ENCODE data around the gene BIN1.
A peak's percentile ranks its signal among the peaks of the same experiment; 100 is the strongest.

Gene BIN1

GRCh38 chr2:127078028-127078427 is 28.9 kb downstream of the BIN1 start:
- no peak for DNase-seq (ENCODE audit: low read depth in 2 of 2)

GRCh38 chr2:127076924-127077323 is 30.0 kb downstream of the BIN1 start:
- no peak for DNase-seq (ENCODE audit: low read depth in 2 of 2)

- no peak for DNase-seq (ENCODE audit: low read depth in 2 of 2)
Observed at GRCh38 chr2:127076290-127076689, 30.7 kb downstream of the BIN1 start.

- no peak for DNase-seq (ENCODE audit: low read depth in 2 of 2)
Observed at GRCh38 chr2:127075821-127076220, 31.1 kb downstream of the BIN1 start.

- DNase-seq (ENCODE audit: low read depth in 2 of 2) = no peak
Observed at GRCh38 chr2:127074936-127075335, 32.0 kb downstream of the BIN1 start.

GRCh38 chr2:127074358-127074757 is 32.6 kb downstream of the BIN1 start:
- no peak for DNase-seq (ENCODE audit: low read depth in 2 of 2)

- no peak for DNase-seq (ENCODE audit: low read depth in 2 of 2)
Observed at GRCh38 chr2:127072970-127073369, 34.0 kb downstream of the BIN1 start.

- DNase-seq (ENCODE audit: low read depth in 2 of 2) = no peak
Observed at GRCh38 chr2:127072396-127072795, 34.6 kb downstream of the BIN1 start.

GRCh38 chr2:127071901-127072328 is 35.0 kb downstream of the BIN1 start:
- DNase-seq (ENCODE audit: low read depth in 2 of 2) = no peak

GRCh38 chr2:127070221-127070620 is 36.7 kb downstream of the BIN1 start:
- DNase-seq (ENCODE audit: low read depth in 2 of 2) = no peak

- DNase-seq (ENCODE audit: low read depth in 2 of 2) = no peak
Observed at GRCh38 chr2:127069536-127069935, 37.4 kb downstream of the BIN1 start.

GRCh38 chr2:127069003-127069402 is 38.0 kb downstream of the BIN1 start:
- DNase-seq (ENCODE audit: low read depth in 2 of 2) = no peak

GRCh38 chr2:127068351-127068741 is 38.6 kb downstream of the BIN1 start:
- no peak for DNase-seq (ENCODE audit: low read depth in 2 of 2)

- DNase-seq (ENCODE audit: low read depth in 2 of 2) = peak in 1 of 2 donors; percentile 39
Observed at GRCh38 chr2:127067620-127068350, 39.2 kb downstream of the BIN1 start.

GRCh38 chr2:127066942-127067341 is 40.0 kb downstream of the BIN1 start:
- DNase-seq (ENCODE audit: low read depth in 2 of 2) = no peak

GRCh38 chr2:127065940-127066318 is 41.0 kb downstream of the BIN1 start:
- DNase-seq (ENCODE audit: low read depth in 2 of 2) = no peak

- no peak for DNase-seq (ENCODE audit: low read depth in 2 of 2)
Observed at GRCh38 chr2:127065299-127065939, 41.5 kb downstream of the BIN1 start.

- DNase-seq (ENCODE audit: low read depth in 2 of 2) = peak; percentile 41 to 48
Observed at GRCh38 chr2:127064642-127065250, 42.2 kb downstream of the BIN1 start.

- no peak for DNase-seq (ENCODE audit: low read depth in 2 of 2)
Observed at GRCh38 chr2:127063701-127064590, 43.0 kb downstream of the BIN1 start.

GRCh38 chr2:127061375-127062273 is 45.3 kb downstream of the BIN1 start:
- no peak for DNase-seq (ENCODE audit: low read depth in 2 of 2)
